Measurements from ENCODE around the gene VAV2. TPM values are rescaled to one million over a fixed set of nuclear protein-coding genes. Genes with fewer than 3 reads are reported as not detected.

The VAV2 gene
- total and polyA plus RNA-seq, 11 donors, result 3.3 to 9.9 (median 5.3) TPM

- Histone ChIP-seq H3K4me3 (no peak overlapping the region), H3K36me3 (no peaks in the 10 kb centered on the region), H3K4me1 (peaks cover 0 to 20% (median 0%) of the 10 kb centered on the region in 12 donors), H3K9me3 (no peaks in the 10 kb centered on the region), H3K27ac (no peak overlapping the region), H3K27me3 (no peaks in the 10 kb centered on the region)
- ATAC-seq, result no peak
- WGBS, 4 donors, result 65 to 79% (median 73%) methylated on average over 2 to 9 of the region's 9 CpGs
- no peak for TF ChIP-seq CTCF (IDR thresholded peaks at IDR 0.05)
- TF ChIP-seq POLR2A (IDR thresholded peaks at IDR 0.05), result no peak
- no peak for DNase-seq
- intact Hi-C loops (cut with DNase I), result no loop called here
Measured at GRCh38 chr9:133873461-133873891, 118.6 kb downstream of the VAV2 start.

- Histone ChIP-seq H3K27me3 (no peaks in the 10 kb centered on the region), H3K4me1 (peaks cover 0 to 20% (median 0%) of the 10 kb centered on the region in 12 donors), H3K36me3 (no peaks in the 10 kb centered on the region), H3K9me3 (no peaks in the 10 kb centered on the region), H3K27ac (no peak overlapping the region), H3K4me3 (no peak overlapping the region)
- DNase-seq, result no peak
- ATAC-seq, result no peak
- TF ChIP-seq POLR2A (IDR thresholded peaks at IDR 0.05) (no peak), CTCF (IDR thresholded peaks at IDR 0.05) (no peak)
- intact Hi-C loops (cut with DNase I), result no loop called here
- 88 to 95% (median 90%) methylated on average over 9 of the region's 9 CpGs for WGBS, 4 donors
Measured at GRCh38 chr9:133873009-133873408, 119.1 kb downstream of the VAV2 start.

GRCh38 chr9:133870598-133871595 lies 121.2 kb downstream of the VAV2 start:
- TF ChIP-seq POLR2A (IDR thresholded peaks at IDR 0.05) (no peak), CTCF (IDR thresholded peaks at IDR 0.05) (no peak)
- WGBS, 4 donors, result 95 to 97% (median 96%) methylated on average over 12 of the region's 12 CpGs
- no peak for ATAC-seq

GRCh38 chr9:133869674-133870405 lies 122.3 kb downstream of the VAV2 start:
- intact Hi-C loops (cut with DNase I), result no loop called here
- Histone ChIP-seq H3K27me3 (no peaks in the 10 kb centered on the region), H3K27ac (no peak overlapping the region), H3K4me3 (no peak overlapping the region), H3K36me3 (no peaks in the 10 kb centered on the region), H3K9me3 (peaks cover 0 to 13% (median 3%) of the 10 kb centered on the region in 12 donors), H3K4me1 (peaks cover 0 to 20% (median 0%) of the 10 kb centered on the region in 12 donors)
- 52 to 67% (median 59%) methylated on average over 19 of the region's 19 CpGs for WGBS, 4 donors
- ATAC-seq (no peak), DNase-seq (no peak)
- TF ChIP-seq POLR2A (IDR thresholded peaks at IDR 0.05) (no peak), CTCF (IDR thresholded peaks at IDR 0.05) (no peak)

More at GRCh38 chr9:133870598-133871595, 121.2 kb downstream of the VAV2 start:
- peaks cover 0 to 20% (median 0%) of the 10 kb centered on the region in 12 donors for H3K4me1 ChIP-seq
- H3K27me3 ChIP-seq, result no peaks in the 10 kb centered on the region
- peaks cover 0 to 3% (median 0%) of the 10 kb centered on the region in 12 donors for H3K9me3 ChIP-seq
- no peak overlapping the region for H3K27ac ChIP-seq
- no peak overlapping the region for H3K4me3 ChIP-seq
- intact Hi-C loops (cut with DNase I), result no loop called here
- DNase-seq, result no peak
- H3K36me3 ChIP-seq, result no peaks in the 10 kb centered on the region

Data from heart left ventricle (tissue), 16 donors.